Fibroblast of pulmonary artery (primary cell): ENCODE measurements around the gene HOXC10.

Experiments used
- DNase-seq: peaks from one replicate; pipeline ENCODE4 v3.0.0-alpha.2; 2010; ENCODE audit warnings: low read depth
- H3K4me3 ChIP-seq: replicated peaks from 2 replicates; pipeline ENCODE4 v1.5.1; 2011; ENCODE audit warnings: low read depth, mild to moderate bottlenecking, control low read depth, low read length, moderate library complexity
- TF ChIP-seq, protein P1 (sequence below): IDR thresholded peaks from 2 replicates; pipeline ENCODE4 v1.5.1; 2011; ENCODE audit warnings: mild to moderate bottlenecking, control low read depth, low read length, inconsistent platforms; ENCODE audit errors: missing control alignments

The HOXC10 gene

GRCh38 chr12:53955776-53956250 is 29.1 kb upstream of the HOXC10 start:
- TF ChIP-seq, protein P1, sequence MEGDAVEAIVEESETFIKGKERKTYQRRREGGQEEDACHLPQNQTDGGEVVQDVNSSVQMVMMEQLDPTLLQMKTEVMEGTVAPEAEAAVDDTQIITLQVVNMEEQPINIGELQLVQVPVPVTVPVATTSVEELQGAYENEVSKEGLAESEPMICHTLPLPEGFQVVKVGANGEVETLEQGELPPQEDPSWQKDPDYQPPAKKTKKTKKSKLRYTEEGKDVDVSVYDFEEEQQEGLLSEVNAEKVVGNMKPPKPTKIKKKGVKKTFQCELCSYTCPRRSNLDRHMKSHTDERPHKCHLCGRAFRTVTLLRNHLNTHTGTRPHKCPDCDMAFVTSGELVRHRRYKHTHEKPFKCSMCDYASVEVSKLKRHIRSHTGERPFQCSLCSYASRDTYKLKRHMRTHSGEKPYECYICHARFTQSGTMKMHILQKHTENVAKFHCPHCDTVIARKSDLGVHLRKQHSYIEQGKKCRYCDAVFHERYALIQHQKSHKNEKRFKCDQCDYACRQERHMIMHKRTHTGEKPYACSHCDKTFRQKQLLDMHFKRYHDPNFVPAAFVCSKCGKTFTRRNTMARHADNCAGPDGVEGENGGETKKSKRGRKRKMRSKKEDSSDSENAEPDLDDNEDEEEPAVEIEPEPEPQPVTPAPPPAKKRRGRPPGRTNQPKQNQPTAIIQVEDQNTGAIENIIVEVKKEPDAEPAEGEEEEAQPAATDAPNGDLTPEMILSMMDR, result no peak
- DNase-seq, result no peak
- no peak overlapping the region for H3K4me3 ChIP-seq

GRCh38 chr12:53956251-53956887 is 28.6 kb upstream of the HOXC10 start:
- TF ChIP-seq, protein P1, result no peak
- DNase-seq, result no peak
- H3K4me3 ChIP-seq, result no peak overlapping the region

- no peak for DNase-seq
- H3K4me3 ChIP-seq, result no peak overlapping the region
- TF ChIP-seq, protein P1, result no peak
These were observed 27.9 kb upstream of the HOXC10 start for GRCh38 chr12:53956914-53957536.

- no peak for DNase-seq
- TF ChIP-seq, protein P1, result no peak
- H3K4me3 ChIP-seq, result no peak overlapping the region
These were observed 26.8 kb upstream of the HOXC10 start for GRCh38 chr12:53958128-53958527.

- DNase-seq, result no peak
- no peak overlapping the region for H3K4me3 ChIP-seq
- TF ChIP-seq, protein P1, result no peak
These were observed 25.6 kb upstream of the HOXC10 start for GRCh38 chr12:53959314-53959713.

DNA sequence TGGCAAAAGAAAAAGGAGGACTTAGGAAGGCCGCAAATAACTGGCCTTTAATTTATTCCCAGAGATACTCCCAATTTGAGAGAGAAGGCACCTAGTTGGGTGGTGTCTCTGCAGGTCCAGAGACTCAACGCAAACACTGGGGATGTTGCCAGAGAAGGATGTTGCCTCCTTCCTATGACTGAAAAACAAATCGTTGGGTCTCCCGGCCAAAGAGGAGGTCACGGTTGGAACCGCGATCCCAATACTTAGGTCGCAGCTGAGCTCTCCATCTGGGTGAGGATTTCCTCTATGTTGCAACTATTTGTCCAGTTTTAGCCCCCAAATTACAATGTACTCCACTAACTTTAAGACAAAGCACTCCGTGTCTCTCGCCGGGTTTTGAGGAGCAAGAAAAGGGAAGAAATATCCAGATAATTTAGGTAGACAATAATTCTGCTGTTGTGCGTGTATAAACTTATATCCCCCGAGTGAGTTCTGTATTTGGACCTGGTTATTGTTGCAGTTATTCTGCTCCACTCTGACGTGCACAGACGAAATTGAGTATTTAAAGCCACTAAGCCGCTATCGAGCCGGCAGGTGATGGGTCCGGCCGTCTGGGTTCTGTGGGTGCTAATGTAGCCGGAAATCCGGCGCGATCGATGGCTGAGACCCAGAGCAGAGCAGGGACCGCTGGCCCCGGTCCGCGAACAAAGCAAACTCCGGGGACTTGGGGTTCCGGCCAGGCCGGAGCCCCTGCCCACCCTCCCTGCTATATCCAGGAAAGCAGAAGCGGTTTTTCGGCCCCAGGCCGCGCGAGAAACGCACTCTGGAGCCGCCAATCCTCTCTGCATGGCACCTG is 24.5 kb upstream of the HOXC10 start:
- no peak for DNase-seq
- no peak overlapping the region for H3K4me3 ChIP-seq
- TF ChIP-seq, protein P1, result no peak
